Erythroblast (primary cell): ENCODE data around the gene SLC66A2.

Experiments
- GATA1 ChIP-seq: IDR thresholded peaks from 2 replicates; pipeline ENCODE4 v1.6.1; 2011; ENCODE audit warnings: low read depth, mild to moderate bottlenecking, control low read depth, low read length, moderate library complexity
- POLR2A ChIP-seq: IDR thresholded peaks from 2 replicates; pipeline ENCODE4 v1.6.1; 2011; ENCODE audit warnings: mild to moderate bottlenecking, low read length

DNA sequence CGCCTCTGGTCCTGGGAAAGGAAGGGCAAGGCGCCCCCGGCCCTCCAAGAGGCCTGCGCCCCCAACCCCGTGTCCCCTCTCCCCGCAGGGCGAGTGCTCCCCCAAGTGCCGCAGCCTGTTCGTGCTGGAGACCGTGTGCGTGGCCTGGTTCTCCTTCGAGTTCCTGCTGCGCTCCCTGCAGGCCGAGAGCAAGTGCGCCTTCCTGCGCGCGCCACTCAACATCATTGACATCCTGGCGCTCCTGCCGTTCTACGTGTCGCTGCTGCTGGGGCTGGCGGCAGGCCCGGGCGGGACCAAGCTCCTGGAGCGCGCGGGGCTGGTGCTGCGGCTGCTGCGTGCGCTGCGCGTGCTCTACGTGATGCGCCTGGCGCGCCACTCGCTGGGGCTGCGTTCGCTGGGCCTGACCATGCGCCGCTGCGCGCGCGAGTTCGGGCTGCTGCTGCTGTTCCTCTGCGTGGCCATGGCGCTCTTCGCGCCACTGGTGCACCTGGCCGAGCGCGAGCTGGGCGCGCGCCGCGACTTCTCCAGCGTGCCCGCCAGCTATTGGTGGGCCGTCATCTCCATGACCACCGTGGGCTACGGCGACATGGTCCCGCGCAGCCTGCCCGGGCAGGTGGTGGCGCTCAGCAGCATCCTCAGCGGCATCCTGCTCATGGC lies 52.4 kb downstream of the SLC66A2 start:
- no peak for TF ChIP-seq POLR2A
- TF ChIP-seq GATA1, result no peak
